GM19468 (cell line): Measurements from ENCODE around the gene DIP2B.
"Not testable (repeated sequence)": the region's sequence is repeated elsewhere in the genome, so short reads cannot be mapped to it uniquely, and the experiment has no call there.

ENCODE experiments used
- ATAC-seq: cut with Tn5 transposase; IDR thresholded peaks from one replicate; pipeline ENCODE4 v1.9.1; 2021; ENCODE audit warnings: mild to moderate bottlenecking, moderate library complexity, moderate number of reproducible peaks; ENCODE audit not compliant: unreplicated experiment; ENCODE audit errors: extremely low read depth

The DIP2B gene

GRCh38 chr12:50547742-50548141, 43.0 kb downstream of the DIP2B start:
- no peak for ATAC-seq

DNA sequence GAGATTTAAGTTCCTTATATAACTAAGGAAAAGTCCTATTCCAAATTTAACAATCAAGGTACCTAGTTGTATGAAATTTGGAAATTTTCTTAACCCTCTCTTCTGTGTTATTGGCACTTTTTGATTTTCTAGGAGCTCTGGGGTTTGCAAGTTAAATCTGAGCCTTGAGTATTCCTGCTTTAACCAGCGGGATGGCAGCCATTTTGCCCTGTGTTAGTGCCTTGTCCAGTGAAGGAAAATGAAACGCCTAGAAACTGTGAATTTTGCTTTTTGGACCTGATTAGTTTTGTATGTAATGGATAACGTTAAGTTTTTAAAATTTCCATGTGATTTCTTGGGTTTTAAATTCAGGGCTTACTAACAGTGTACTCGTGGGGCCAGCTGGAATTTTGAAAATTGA, 45.1 kb downstream of the DIP2B start:
- ATAC-seq, result no peak

DNA sequence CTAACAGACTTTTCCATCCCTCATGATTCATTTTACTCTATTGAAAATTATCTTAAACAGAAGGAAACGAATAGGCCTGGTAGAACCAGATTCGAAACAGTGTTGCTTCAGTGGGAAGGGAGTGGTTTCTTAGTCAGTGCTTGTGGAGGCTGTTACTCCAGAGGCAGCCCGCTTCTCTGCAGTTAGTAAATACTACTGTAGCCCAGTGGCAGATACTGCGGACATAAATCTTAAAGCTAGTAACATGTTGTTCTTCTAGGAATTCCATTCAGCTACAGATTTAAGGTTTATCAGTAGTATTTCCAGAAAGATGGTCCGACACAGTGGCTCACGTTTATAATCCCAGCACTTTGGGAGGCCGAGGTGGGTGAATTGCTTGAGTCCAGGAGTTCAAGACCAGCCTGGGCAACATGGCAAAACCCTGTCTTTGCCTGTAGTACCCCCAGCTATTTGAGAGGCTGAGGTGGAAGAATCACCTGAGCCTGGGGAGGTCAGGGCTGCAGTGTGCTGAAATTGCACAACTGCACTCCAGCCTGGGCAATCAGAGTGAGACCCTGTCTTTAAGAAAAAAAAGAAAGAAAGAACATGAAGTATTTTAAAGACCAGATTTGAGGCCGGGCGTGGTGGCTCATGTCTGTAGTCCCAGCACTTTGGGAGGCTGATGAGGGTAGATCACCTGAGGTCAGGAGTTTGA, 45.9 kb downstream of the DIP2B start:
- ATAC-seq, result no peak

- ATAC-seq, result no peak
These were observed 47.1 kb downstream of the DIP2B start for GRCh38 chr12:50551866-50552265.

GRCh38 chr12:50554651-50555050, 49.9 kb downstream of the DIP2B start:
- ATAC-seq, result no peak

DNA sequence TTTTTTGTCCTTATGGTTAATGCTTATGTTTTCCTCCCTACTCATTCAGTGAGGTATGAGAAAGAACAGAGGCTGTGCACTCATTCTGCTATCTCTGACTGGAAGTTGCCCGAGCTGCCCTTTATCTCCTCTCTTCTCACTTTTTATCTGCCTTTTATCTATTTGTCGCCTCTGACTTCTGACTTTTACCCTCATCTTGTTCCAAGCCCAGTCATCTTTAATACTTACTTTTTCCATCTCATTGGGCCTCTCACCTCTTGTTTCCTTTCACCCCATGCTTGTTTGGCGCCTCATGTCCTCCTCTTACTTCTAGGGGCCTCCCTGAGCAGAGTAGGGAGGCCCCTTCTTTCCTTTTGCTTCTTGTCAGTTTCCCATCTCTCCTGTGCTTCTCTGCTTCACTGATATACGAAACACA, 50.7 kb downstream of the DIP2B start:
- no peak for ATAC-seq

GRCh38 chr12:50556273-50556672, 51.5 kb downstream of the DIP2B start:
- ATAC-seq, result no peak

- not testable (repeated sequence) for ATAC-seq
These were observed 52.0 kb downstream of the DIP2B start for GRCh38 chr12:50556796-50557195.

- no peak for ATAC-seq
These were observed 52.6 kb downstream of the DIP2B start for GRCh38 chr12:50557421-50557820.

- no peak for ATAC-seq
These were observed 54.2 kb downstream of the DIP2B start for GRCh38 chr12:50558970-50559369.

- no peak for ATAC-seq
These were observed 58.0 kb downstream of the DIP2B start for GRCh38 chr12:50562520-50563433.

- no peak for ATAC-seq
These were observed 58.6 kb downstream of the DIP2B start for GRCh38 chr12:50563434-50563787.

DNA sequence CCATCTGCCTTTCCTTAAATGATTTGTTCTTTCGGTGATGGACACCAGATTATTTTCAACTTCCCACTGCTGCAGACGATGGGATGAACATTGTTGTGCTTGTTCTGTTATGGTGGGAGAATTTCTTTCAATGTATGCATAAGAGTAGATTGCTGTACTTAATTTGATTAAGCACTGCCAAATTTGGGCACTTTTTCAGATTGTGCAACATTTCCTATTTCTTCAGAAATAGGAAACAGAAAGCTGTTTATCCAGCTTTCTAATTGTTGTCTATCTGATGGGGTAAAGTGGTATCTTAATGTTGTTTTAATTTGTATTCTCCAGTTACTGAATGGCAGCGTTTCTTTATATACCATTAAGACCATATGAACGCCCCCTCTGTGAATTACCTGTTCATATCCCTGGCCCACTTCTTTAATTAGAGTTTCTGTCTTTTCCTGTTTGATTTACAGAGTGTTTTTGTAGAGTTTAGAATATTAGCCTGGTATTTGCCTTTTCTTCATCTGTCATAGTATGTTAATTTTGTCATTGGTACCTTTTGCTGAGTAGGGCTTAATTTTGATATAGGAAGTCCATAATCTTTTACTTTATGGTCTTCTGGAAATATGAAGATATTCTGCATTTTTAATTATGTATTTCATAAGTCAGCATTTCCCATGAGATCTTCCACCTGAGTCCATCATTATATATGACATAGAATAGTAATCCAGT, 59.6 kb downstream of the DIP2B start:
- ATAC-seq, result no peak

DNA sequence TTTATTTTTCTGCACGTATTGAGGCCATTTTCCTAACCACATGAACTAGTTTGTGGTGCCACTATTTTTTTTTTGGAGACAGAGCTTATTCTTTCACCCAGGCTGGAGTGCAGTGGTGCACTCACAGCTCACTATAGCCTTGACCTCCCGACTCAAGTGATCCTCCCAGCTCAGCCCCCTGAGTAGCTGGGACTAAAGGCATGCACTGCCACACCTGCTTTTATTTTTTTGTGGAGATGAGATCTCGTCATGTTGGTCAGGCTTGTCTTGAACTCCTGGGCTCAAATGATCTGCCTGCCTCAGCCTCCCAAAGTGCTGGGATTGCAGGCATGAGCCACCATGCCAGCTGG, 60.1 kb downstream of the DIP2B start:
- no peak for ATAC-seq

GRCh38 chr12:50566066-50566465, 61.3 kb downstream of the DIP2B start:
- ATAC-seq, result no peak

DNA sequence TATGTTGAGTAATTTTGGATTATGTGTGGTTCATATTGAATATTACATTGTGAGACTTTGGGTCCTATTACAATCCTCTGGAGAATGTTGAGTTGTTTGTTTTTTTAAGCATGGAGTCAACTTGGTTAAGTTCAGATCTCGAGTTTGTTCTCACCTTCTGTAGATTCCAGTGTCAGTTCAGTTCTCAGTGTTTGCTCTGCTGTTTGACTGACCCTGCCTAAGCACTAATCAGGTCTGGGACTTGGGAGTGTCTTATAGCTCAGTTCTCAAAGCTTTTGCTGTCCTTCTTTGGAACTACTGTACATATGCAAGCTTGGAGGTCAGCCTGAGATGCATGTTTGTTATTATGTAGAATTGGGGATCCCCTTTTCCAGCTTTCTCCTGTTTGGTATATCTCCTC, 63.1 kb downstream of the DIP2B start:
- no peak for ATAC-seq

DNA sequence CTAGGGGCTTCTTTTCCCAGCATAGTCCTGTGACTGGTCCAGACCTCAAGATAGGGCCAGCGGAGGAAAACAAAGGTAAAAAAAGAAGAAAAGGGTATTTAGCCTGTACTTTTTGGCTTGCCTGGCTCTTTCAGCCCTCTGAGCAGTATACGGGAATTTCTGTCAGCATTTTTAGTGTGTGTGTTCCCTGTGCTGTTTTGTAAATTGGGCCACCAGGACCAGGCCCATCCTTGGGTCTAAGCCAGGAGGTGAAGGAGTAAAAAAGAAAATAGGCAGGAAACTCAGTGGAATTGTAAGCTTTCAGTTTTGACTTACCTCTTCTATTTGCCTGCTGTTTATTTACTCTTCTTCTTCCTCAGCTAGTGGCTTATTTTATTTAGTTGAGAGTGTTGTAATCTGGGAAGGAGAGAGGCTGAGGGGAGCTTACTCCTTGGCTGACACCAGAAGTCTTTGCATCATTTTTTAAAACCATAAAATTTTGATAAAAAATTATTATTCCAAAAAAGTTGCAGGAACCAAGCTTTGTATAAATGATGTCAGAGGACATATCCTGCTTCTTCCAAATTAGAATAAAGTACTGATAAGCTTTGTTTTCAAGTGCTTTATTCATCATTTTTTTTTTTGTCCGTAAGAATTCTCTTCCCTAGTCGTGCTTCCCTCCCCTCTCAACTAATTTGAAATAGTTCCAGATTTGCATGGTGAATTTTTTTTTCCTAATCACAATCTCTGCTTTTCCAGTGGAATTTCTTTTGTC, 63.7 kb downstream of the DIP2B start:
- no peak for ATAC-seq

GRCh38 chr12:50569321-50569720, 64.5 kb downstream of the DIP2B start:
- ATAC-seq, result no peak

DNA sequence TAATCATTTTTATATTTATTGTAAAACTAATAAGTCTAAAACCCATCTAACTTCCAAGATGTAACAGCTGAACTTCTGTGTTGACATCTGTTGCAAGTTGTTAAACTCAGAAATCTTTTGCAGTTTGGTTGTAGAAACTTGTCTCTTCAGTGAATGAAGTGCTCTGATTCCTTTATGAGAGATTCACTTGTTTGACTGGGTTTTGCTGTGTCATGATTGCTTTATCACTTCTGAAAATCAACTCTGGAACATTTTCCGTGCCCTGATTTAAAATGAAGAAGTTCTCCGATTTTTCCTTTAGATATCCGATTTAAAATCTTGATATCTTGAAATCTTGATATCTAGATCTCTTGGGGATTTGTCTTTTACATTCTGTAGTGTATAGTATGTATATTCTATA, 65.1 kb downstream of the DIP2B start:
- no peak for ATAC-seq

GRCh38 chr12:50571786-50572185, 67.0 kb downstream of the DIP2B start:
- no peak for ATAC-seq
